Calu3 (cell line): ENCODE results near the gene ERI2. TPM values are rescaled to one million over a fixed set of nuclear protein-coding genes. Genes with fewer than 3 reads are reported as not detected.

Experiments
- BruUV-seq: library from RNA; stranded (reverse); fragments of 400-500 nt; replicated peaks from 2 replicates; lab custom pipeline; 2021; lab: Mats Ljungman, UMichigan
- CTCF ChIA-PET: fragments of 300-600 bp; sonication (Branson Sonifier 250); formaldehyde crosslinking; loops from one replicate; lab custom pipeline; 2022; ENCODE audit warnings: antibody characterized with exemption; lab: Charles Lee
- DNase-seq: peaks from one replicate; pipeline ENCODE4 v3.0.0; 2022
- H3K27ac Mint-ChIP-seq: one replicate; pipeline ENCODE4 v1.8.0; 2022; ENCODE audit warnings: mixed read lengths; ENCODE audit not compliant: unreplicated experiment
- H3K27me3 Mint-ChIP-seq: one replicate; pipeline ENCODE4 v1.8.0; 2022; ENCODE audit warnings: mixed read lengths; ENCODE audit not compliant: unreplicated experiment
- H3K36me3 Mint-ChIP-seq: one replicate; pipeline ENCODE4 v1.8.0; 2022; ENCODE audit warnings: mild to moderate bottlenecking, moderate library complexity, mixed read lengths; ENCODE audit not compliant: insufficient read depth, unreplicated experiment
- H3K4me1 Mint-ChIP-seq: one replicate; pipeline ENCODE4 v1.8.0; 2022; ENCODE audit warnings: mild to moderate bottlenecking, low read depth, mixed read lengths; ENCODE audit not compliant: unreplicated experiment
- H3K4me3 Mint-ChIP-seq: one replicate; pipeline ENCODE4 v1.8.0; 2022; ENCODE audit warnings: mild to moderate bottlenecking, low read depth, moderate library complexity, mixed read lengths; ENCODE audit not compliant: unreplicated experiment
- H3K9me3 Mint-ChIP-seq: one replicate; pipeline ENCODE4 v1.8.0; 2022; ENCODE audit warnings: low read depth, mixed read lengths; ENCODE audit not compliant: unreplicated experiment
- CTCF ChIP-seq: fragments of 200-600 bp; IDR thresholded peaks from one replicate; pipeline ENCODE4 v1.8.0; 2022; ENCODE audit warnings: antibody characterized with exemption; ENCODE audit not compliant: unreplicated experiment
- intact Hi-C: fragments of 100-400 bp; cut with micrococcal nuclease; formaldehyde crosslinking; loops from one replicate; pipeline ENCODE4 v1.10.0; 2022; ENCODE audit not compliant: unreplicated experiment
- total RNA-seq: library from RNA; stranded (reverse); gene quantifications from 2 replicates; pipeline ENCODE4 v1.2.3, GENCODE V29; 2022

Gene ERI2
- total RNA-seq, 1 experiment from 2014 or later = 32.6 TPM

DNA sequence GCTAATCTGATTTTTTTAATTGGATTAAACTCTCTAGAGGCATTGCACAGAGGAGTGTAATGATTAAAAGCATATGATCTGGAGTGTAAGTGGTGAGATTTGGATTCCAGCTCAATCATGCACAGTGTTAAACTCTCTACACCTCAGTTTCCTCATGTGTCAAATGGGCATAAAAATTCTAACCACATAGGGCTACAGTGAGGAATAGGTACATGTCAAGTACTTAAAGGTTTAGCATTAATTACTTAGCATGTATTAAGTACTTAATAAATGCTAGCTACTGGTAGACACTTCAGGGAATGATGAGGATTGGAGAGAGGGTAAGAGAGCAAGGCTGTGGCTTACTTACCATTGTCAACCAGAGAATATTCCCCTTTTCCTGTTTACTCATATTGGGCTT lies 17.1 kb downstream of the ERI2 start:
- CTCF ChIA-PET = interaction anchor here (0.7 kb wide), 1 partner anchor 464 kb away, joined by 8 read pairs; no protein-coding TSS in a partner anchor
- intact Hi-C loops = no loop called here
- DNase-seq = no peak
- H3K4me1 Mint-ChIP-seq = no peaks in the 10 kb centered on the region
- no peaks in the 10 kb centered on the region for H3K36me3 Mint-ChIP-seq
- no peaks in the 10 kb centered on the region for H3K27me3 Mint-ChIP-seq
- no peak overlapping the region for H3K27ac Mint-ChIP-seq
- no peaks in the 10 kb centered on the region for H3K9me3 Mint-ChIP-seq
- BruUV-seq = no TSS peak
- H3K4me3 Mint-ChIP-seq = no peak overlapping the region
- TF ChIP-seq CTCF = no peak

DNA sequence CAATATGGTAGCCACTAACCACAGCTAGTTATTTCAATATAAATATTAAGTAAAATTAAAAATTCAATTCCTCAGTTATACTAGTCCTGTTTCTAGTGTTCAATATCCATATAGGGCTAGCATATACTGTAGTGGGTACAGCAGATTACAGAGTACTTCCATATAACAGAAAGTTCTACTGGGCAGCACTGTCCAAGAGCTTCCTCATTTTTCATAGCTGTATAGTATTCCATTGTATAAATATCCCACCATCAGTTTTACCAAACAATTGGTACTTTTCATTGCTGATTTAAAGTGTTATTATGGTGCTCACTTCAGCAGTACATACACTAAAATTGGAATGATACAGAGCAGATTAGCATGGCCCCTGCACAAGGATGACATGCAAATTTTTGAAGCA lies 22.1 kb downstream of the ERI2 start:
- Mint-ChIP-seq H3K36me3 (no peaks in the 10 kb centered on the region), H3K9me3 (no peaks in the 10 kb centered on the region), H3K4me1 (no peaks in the 10 kb centered on the region), H3K4me3 (no peak overlapping the region), H3K27me3 (no peaks in the 10 kb centered on the region), H3K27ac (no peak overlapping the region)
- no peak for TF ChIP-seq CTCF
- CTCF ChIA-PET = no interaction called here
- no peak for DNase-seq
- no TSS peak for BruUV-seq
- intact Hi-C loops = no loop called here

DNA sequence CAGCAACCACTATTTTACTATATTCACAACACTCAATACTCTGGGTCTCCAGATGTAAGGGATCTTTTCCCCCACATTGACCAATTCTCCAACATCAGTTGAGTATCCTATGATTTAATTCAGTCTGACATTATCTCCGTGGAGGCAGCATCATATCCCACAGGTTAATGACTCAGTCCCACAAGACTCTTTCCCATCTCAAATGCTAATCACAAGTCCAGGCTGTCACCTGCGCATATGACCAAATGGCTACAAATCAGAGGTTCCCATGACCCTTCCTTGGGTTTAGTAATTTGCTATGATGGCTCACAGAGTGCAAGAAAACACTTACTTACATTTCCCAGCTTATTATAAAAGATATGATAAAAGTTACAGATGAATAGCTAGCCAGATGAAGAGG lies 23.8 kb downstream of the ERI2 start:
- CTCF ChIA-PET = no interaction called here
- Mint-ChIP-seq H3K36me3 (peaks cover 3% of the 10 kb centered on the region), H3K27ac (no peak overlapping the region), H3K27me3 (no peaks in the 10 kb centered on the region), H3K4me1 (no peaks in the 10 kb centered on the region), H3K4me3 (no peak overlapping the region), H3K9me3 (no peaks in the 10 kb centered on the region)
- no TSS peak for BruUV-seq
- intact Hi-C loops = no loop called here
- no peak for DNase-seq
- TF ChIP-seq CTCF = no peak

DNA sequence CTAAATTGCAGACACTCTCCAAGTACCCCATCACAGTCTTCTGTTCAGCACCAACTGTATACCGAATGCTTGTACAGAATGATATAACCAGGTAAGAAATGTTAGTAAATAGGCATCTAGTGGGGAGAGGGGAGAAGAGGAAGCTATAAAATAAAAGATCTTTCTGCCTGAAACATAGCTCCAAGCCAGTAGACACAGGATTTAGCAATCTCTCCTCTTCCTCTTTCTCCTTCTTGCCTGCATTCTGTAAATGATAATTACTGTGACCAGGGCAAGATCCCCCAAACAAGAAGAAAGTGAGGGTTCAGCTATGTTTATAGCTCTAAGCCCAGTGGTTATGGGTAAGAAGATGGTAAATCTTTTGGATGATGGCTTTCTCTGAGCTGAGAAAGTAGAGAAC lies 24.6 kb downstream of the ERI2 start:
- Mint-ChIP-seq H3K36me3 (peaks cover 6% of the 10 kb centered on the region), H3K4me3 (no peak overlapping the region), H3K27ac (no peak overlapping the region), H3K27me3 (no peaks in the 10 kb centered on the region), H3K9me3 (no peaks in the 10 kb centered on the region), H3K4me1 (no peaks in the 10 kb centered on the region)
- intact Hi-C loops = no loop called here
- BruUV-seq = no TSS peak
- CTCF ChIA-PET = interaction anchor here (0.6 kb wide), 1 partner anchor 18 kb away, joined by 3 read pairs; the partner anchor contains the start of gene ACSM3
- TF ChIP-seq CTCF = no peak
- no peak for DNase-seq
